Measurements from ENCODE around the gene PLAC8L1.

The PLAC8L1 gene

DNA sequence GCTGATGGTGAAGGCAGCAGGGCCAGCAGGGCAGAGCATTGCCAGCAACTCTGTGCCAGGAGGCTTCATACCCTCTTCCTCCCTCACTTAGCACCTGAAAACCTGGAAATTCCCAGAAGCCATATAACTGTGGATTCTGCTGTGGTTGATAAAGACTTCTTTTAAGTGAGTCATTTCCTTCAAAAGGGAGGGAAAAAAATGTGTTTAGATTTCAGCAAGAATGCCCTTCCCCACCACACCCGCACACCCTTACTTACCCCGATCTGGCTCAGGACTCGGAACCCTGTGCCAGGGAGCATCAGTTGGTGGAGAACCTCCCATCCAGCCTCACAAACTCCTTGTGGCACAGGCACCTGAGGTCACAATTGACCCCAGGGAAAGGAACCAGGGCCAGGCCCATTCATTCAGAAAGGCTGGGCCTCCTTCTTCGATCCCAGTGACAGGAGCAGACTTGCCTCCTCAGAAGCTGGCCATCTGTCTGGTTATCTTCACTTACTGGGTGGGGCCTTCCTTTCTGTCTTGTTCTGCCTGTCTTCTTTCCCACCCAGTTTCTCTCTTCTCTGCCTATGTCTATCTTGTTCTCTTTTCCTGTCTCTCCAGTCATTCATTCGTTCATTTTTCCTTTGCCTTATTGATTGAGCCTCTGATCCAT, 62.6 kb downstream of the PLAC8L1 start:
- no peak for DNase-seq

- no peak for DNase-seq
Measured at GRCh38 chr5:146041180-146041789, 64.1 kb downstream of the PLAC8L1 start.

- DNase-seq = no peak
Measured at GRCh38 chr5:146040527-146040926, 64.8 kb downstream of the PLAC8L1 start.

GRCh38 chr5:146039420-146039819, 66.0 kb downstream of the PLAC8L1 start:
- DNase-seq = no peak

DNA sequence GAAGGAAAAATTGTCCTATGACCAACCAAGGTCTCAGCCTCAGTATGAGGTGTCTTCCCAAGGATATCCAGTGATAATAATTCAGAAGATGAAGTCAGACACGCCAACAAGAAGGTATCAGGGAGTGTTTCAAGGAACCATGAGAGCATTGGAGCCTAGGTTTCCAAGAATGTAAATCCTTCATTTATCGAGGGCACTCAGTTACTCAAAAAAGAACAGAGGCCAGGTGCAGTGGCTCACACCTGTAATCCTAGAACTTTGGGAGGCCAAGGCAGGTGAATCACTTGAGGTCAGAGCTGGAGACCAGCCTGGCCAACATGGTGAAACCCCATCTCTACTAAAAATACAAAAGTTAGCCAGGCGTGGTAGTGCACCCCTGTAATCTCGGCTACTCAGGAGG, 70.8 kb downstream of the PLAC8L1 start:
- no peak for DNase-seq

Measured in NCI-H1417 (cell line).